ENCODE measurements around the gene STEEP1. TPM values are rescaled to one million over a fixed set of nuclear protein-coding genes. Genes with fewer than 3 reads are reported as not detected.

The STEEP1 gene
- total RNA-seq: 19.6 and 28.7 TPM in 2 replicates

DNA sequence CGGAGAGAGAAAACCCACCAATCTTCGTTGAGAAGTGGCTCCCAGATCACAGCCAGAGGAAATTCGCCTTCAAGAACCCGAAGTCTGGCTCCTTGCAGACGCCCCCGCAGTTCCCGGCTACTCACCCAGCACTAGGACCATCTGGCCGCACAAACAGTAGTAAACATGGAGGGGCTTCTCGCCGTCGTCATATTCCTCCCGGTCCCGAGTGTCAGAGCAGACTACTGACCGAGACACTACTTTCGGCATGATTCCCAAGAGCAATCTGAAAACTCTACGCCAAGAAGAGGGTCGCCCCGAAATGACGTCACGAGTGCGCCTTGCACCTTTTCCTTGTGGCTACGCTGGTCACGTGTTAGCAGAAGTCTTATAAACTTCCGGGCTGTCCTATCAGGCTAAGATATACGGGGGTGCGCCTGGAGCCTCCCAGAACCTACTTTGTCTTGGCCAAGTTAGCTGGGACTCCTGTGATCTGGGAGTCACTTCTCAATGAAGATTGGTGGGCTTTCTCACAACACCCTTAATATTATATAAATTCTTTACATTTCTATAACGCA, at the start of gene STEEP1:
Gene STEEP1 (minus strand): TSS at position 303 of the 557 bp plus-strand sequence. CDS start 54 bp downstream, at position 249.

DNA sequence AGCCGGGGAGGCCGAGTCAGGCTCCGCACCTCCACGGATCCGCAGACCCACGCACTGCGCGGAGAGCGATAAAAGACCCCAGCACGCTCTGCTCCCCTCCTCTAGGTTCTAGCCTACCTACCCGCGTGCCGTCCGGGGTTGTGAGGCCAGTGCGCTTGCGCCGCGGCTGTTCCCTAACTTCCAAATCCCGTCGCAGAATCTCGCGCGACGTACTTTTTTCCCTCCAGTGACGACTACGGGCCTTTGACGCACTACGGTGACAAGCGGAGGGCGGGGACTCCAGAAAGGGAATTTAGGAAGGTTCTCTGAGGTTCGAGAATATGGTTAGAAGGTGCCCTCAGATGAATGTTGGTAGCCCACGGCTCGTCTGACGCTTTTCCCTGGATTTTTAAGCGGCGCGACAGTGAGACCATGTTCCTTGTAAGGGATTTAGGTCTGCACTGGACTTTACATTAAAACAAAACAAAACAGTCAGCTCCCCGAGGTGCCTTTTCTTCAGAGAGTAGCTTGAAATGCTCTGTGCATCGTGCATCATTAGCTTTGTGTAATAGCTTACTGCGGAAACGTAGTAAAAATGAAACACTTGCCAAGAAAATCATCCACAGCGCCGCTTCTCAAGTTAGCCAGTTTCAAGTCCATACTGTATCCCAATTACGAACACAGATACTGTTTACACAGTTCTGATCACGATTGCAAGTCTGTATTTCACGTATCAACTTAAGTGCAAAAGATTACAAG, 41.2 kb upstream of the STEEP1 start, which contains the start of gene NKRF:
Gene NKRF (minus strand): TSS at position 145 of the 738 bp plus-strand sequence.

GRCh38 chrX:119574394-119575266, 9.4 kb upstream of the STEEP1 start, which contains the start of gene UBE2A:
Gene UBE2A, plus strand, starts transcription at chrX:119574563. Its CDS starts 149 bp downstream, at chrX:119574712.

Other genes with a start within 250 kb of the STEEP1 start
- 17.2 and 18.2 TPM in 2 replicates for gene SLC25A43, start 166.1 kb downstream of the STEEP1 start, total RNA-seq
- gene SLC25A5, start 97.0 kb downstream of the STEEP1 start, total RNA-seq: 164 and 177 TPM in 2 replicates
- 26.8 and 36.9 TPM in 2 replicates for gene UBE2A, start 9.2 kb upstream of the STEEP1 start, total RNA-seq
- gene NKRF, start 41.0 kb upstream of the STEEP1 start, total RNA-seq: 5.8 and 7.5 TPM in 2 replicates
- gene SEPTIN6, start 127.8 kb upstream of the STEEP1 start, total RNA-seq: 8.9 and 9.5 TPM in 2 replicates
- gene SOWAHD, start 193.2 kb upstream of the STEEP1 start, total RNA-seq: 0.20 TPM in 1 of 2 replicates, not detected in the other
- gene RPL39, start 226.2 kb upstream of the STEEP1 start, total RNA-seq: 6,868 and 7,989 TPM in 2 replicates